HG02588 (cell line): ENCODE measurements around the gene CASP2.
A peak's percentile ranks its signal among the peaks of the same experiment; 100 is the strongest.

Experiments
- ATAC-seq: cut with Tn5 transposase; IDR thresholded peaks from one replicate; pipeline ENCODE4 v1.9.1; 2021; ENCODE audit warnings: mild to moderate bottlenecking, moderate library complexity; ENCODE audit not compliant: unreplicated experiment

CASP2 gene

DNA sequence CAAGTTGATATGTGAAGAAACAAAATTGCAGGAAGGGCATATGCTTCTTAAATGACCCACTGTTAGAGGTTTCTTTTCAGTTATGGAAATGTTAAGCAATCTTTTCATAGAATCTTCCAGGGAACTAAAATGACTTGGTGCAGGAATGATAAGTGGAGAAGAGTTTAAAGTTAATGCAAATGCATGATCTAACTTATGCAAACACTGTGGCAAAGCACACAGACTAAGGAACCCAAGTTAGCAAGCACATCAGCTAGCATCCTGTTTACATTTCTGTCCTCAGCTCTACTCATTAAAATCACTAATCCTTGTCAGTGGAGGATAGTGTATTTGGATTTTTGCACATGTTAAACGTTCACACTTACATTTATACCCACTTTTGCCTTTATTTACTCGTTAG lies 37.1 kb downstream of the CASP2 start:
- ATAC-seq = peak; percentile 46

DNA sequence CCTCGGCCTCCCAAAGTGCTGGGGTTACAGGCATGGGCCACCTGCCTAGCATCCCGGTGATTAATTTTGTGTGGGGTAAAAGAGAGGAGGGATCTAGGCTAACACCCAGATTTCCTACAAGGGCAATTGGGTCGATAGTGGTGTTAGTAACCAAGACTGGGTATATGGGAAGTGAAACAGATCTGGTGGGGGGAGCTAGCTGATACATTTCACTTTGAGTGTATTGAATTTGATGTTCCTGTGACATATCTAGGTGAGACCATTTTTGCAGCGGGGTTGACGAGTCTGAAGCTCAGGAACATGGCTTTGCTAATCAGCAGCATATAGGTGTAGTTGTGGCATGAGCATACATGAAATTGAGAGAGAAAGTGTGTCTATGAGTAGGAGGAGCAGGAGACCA lies 39.8 kb downstream of the CASP2 start:
- peak; percentile 72 for ATAC-seq

DNA sequence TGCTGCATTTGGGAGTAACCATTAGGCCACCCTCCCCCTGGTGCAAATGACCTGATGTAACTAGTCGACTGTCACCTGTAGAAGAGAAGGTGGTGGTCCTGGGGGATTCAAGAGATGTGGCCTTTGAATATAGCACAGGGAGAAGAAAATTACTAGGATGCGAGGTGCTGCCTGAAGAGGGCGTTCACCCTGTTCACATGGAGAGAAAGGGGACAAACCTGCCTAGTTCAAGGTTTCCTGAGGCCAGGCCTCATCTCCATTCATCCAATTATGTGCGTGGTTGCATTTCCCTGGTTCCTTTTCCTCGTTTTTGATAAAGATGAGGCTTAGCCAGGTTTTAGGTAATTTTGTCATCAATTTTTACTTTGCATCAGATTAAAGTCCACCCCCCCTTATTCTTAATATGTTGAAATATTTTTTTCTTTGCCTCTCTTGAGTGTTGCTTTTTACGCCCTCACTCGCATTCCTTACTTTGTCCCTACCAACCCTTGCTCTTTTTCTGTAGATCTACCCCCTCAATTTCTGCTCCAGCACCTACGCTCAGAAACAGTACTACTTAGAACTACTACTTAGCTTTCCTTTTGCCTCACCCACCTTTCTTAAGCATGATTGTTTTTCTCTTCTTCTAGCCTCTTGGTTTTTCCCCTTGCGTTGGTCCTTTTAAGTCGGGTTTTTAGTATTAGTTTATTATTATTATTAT lies 41.5 kb downstream of the CASP2 start:
- ATAC-seq = no peak

DNA sequence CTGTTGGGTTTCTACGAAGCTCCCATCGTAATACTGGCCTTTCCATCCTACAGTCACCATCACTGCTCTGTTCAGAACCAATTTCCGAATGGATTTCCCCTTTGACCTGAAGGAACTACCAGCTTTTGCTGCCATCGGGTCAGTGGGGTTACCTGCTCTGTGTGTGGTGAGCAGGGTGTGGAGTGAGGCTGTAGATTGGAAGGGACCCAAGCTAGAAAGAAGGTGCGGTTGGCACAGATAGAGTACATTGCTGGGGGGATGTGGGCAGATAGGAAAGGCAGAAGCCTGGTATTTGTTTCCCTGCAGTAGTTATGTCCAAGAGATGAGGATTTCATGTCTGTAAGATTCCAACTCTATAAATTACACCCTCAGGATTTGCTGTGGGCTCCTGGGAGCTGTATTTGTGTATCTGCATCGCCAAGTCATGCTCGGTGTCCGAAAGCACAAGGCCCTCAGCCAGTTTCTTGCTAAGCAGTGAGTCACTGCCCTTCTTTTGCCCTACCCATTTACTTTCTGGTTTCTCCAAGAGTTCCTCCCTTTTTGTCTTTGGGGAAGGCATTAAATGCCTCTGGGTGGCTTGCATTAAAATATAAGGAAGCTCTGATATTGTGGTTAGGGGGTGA lies 43.1 kb downstream of the CASP2 start:
- no peak for ATAC-seq

DNA sequence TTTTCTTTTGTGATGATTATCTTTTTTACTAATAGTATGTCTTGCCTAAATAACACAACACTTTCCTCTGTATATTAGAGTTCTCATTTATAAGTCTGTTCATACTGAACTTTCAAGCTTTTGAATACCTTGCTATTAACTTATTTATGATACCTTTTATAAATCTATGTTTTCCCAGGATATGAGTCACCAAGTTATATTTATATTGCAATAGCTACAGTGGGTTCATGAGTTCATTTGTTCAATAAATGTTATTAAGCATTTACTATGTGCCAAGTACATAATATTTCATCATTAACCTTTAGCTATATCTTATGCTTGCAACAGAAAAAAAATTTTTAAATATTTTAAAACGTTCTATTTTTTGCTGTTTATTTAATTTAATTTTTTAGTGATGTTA lies 46.1 kb downstream of the CASP2 start:
- no peak for ATAC-seq

DNA sequence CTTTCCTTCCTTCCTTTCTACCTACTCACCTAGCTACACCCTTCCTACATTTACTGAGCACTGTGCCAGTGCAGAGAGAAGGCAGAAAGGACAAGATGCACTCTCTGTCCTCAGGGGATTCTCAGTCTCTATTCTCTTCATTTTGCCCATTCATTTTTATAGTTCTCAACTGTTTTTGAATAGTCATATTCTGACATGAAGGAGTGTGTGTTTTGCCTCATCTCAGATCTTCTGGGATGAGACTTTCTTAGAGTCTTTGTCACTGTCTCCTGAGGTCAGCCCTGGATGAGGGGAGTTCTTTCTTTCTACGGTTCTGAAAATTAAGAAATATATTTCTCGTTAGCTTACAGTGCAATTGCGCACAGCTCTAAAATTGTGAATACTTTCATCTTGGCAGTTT lies 49.1 kb downstream of the CASP2 start:
- ATAC-seq = no peak

DNA sequence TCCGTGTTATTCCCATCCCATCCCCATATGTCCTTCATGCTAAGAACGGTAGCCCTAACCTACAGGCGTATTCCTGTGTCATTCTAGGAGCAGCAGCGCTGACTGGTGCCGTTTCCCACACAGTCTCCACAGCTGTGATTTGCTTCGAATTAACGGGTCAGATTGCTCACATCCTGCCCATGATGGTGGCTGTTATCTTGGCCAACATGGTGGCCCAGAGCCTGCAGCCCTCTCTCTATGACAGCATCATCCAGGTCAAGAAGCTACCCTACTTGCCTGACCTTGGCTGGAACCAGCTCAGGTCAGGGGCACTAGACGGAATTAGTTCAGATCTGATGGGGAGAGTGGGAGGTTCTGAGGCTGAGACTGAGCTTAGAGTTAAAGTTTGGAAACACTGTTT lies 53.7 kb downstream of the CASP2 start:
- ATAC-seq = no peak

DNA sequence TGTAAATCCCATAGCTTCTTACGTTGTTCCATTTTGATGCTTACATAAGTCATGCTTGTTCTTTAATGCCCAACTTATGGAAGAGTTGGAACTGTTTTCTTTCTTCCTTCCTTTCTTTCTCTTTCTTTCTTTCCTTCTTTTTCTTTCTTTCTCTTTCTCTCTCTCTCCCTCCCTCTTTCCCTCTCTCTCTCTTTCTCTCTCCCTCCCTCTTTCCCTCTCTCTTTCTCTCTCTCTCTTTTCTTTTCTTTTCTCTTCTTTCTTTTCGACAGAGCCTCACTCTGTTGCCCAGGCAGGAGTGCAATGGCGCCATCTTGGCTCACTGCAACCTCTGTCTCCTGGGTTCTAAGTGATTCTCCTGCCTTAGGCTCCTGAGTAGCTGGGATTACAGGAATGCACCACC lies 55.4 kb downstream of the CASP2 start:
- ATAC-seq = no peak

DNA sequence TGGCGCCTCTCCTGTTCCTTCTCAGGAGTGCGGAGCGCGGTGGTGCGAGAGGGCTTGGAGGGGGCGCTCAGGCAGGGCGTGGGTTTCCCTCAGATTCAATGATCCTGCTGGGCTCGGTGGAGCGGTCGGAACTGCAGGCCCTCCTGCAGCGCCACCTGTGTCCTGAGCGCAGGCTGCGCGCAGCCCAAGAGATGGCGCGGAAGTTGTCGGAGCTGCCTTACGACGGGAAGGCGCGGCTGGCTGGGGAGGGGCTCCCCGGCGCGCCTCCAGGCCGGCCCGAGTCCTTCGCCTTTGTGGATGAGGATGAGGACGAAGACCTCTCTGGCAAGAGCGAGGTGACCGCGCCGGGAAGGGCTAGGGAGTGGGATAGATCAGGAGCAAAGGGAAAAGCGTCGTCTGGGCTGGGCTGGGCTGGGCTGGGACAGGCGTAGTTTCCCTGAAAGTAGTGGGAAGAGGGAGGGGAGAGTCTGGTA lies 57.3 kb downstream of the CASP2 start:
- ATAC-seq = no peak

DNA sequence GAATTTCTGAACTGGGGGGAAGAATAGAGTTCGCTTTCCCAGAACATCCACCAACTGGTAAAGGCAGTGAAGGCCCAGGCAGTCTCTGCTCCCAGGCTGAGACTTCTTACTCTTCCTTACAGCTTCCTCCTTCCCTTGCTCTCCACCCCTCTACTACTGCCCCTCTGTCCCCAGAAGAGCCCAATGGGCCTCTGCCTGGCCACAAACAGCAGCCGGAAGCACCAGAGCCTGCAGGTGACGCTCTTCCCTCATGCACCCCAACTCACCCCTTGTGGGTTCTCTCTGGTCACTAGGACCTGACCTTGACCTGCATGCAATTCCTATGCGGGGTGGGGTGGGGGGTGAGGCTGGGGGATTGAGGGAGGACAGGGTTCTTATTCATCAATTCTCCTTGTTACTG lies 57.9 kb downstream of the CASP2 start:
- ATAC-seq = no peak

DNA sequence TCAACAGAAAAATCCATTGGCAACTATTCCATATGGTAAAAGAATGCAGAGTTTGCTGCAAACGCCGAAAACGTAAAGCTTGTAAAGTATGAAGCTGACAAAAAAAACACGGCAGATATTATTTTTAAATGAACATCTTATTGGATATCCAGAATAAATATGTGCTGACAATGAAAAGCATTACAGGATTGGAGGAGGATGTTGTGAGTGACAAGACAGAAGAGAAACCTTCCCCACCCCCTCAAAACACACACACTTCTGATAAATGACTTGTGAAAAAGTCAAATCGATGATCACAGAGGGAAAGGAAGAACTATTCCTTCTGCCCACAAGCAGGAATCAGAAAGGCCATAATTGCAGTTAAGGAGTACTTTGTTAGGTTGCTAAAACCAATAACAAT lies 59.8 kb downstream of the CASP2 start:
- ATAC-seq = no peak

DNA sequence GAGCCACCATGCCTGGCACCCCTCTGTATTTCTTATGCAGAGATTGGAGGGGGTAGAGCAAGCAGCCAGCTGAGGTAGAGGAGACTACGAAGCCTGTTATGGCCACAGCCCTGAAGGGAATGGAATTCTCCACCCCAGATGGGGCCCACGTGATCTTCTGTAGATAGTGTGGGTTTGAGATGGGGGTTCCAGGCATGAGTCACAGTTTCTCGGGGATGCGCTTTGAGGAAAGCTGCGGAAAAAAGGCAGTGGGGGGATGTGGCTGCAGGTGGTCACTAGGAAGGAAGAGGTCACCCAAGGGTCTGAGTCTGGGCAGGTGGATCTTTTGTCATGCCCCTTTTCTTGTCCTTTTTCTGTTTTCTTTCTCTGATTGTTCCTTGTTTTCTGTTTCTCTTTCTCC lies 62.9 kb downstream of the CASP2 start:
- no peak for ATAC-seq

DNA sequence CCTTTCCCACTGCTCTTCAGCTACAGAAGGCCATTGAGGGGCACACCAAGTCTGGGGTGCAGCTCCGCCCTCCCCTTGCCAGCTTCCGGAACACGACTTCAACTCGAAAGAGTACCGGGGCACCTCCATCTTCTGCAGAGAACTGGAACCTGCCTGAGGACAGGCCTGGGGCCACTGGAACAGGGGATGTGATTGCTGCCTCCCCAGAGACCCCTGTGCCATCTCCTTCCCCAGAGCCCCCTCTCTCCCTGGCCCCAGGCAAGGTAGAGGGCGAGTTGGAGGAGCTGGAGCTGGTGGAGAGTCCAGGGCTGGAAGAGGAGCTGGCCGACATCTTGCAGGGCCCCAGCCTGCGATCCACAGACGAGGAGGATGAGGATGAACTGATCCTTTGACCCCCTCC lies 63.4 kb downstream of the CASP2 start:
- no peak for ATAC-seq

DNA sequence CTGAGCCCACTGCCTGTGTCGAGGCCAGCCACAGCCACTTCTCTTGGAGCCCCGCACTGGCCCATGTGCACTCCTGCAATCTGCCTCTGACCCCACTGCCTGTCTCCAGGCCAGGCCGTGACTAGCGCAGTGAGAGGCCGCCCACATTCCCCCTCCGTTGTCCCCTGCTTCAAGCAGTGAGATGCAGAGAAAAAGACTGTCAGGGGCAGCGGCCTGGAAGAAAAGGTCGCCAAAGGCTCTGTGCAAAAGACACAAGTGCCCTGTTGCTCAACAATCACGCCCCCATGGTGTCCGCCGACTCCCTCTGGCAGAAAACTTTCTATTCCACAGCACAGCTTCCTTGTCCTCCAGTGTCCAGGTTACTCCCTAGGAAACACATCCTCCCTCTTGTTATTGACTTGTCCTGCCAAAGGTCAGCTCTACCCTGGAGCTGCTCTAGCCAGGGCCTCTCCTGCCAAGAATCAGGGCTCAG lies 64.4 kb downstream of the CASP2 start:
- ATAC-seq = no peak

DNA sequence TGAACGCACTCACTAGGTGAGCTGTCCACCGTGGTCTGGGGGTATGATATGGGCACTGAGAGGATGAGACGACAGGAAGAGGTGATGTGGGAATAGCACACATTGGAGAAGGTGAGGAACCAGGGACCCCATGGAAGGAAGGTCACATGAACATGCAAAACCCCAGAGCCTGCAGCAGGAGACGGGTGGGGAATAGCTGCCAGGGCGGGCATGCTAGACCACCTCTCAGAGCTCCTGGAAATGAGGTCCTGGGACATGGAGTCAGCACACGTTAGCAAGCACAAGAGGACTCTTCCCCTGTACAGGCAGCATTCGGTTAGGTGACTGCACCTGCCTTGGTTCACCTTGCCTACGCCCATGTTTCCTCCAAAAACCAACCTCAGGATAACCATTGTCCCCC lies 66.2 kb downstream of the CASP2 start:
- ATAC-seq = no peak

DNA sequence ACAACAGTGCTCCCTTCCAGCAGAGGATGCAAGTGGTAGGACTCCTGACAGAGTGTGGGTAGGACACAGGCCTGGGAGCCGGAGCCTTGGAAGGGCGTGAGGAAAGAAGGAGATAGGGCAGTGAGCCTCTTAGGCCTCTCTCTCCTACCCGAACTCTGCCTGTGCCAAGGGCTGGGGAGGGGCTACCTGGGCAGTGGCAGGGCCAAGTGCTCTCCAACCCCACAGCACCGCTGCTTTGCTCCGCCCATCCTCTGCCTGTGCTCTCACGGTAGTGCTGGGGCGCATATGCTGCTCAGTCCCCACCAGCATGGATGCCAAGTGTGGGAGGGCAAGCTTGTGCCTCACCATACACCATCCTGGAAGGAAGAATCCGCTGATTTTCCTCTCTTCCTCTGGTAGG lies 66.8 kb downstream of the CASP2 start:
- ATAC-seq = no peak

DNA sequence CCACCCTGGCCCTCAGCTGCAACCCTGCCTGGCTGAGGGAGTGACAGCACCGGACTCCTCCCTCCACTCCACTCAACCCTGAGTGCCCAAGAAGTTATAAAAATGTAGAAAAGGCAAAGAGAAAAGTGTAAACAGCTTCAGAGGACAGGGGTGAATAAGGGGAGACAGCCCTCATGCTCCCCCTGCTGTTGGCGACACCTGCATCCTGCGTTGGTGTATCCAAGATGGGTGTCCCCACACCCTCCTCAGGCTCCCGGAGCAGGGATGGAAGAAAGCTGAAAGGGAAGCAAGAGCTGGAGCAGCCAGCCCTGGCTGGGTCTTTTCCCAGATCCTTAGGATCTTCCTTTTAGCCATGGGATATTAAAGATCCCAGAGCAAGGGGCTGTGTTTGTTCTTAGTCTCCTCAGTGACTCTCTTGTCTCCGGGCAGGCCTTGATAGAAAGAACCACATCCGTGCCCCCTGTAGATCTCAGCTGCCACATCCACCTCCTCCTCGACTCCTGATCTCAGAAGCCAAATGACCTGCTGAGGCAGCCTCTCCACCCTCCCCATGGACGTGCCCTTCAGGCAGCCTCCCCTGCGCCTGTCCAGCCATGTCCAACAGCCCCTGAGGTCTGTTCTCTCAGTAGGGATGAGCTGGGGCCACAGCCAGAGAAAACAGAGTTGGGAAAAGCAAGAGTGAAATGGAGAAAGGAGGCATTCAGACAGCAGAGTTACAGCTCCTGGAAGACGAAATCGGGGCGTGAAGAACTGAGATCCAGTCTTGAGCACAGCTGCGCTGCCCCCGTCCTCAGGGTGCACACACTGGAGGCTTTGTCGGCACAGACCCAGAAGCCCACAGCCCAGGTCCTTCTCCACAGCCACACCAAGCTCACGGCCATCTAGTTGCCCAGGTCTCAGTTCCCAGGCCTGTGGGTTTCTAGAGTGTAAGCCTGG lies 67.6 kb downstream of the CASP2 start:
- ATAC-seq = no peak

DNA sequence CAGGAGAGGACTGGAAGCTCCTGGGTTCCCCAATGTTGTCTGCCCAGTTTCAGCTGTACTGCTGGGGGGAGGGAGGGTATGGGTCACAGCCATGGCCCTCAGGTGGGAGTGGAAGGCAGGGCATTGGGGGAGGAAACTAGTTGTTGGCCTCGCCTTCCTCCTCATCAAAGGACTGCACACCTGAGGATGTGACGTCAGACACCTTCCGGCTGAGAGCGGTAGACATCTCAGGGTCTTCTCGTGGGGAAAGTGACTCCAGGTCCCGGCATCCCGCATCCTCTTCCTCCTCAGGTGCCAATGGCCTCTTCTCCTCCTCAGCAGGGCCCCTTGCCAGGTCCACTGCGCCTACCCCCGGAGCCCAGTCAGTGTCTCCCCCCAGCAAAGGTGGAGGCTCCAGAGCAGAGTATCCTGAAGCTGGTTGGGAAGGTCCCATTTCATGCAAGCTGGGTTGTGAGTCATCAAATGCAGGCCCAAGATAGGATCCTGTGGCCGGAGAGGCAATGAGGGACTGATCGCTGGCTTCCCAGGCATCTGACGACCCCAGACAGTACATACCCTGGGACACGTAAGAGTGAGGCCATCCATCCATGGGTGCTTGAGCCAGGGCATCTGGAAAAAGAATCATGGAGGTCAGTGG lies 68.4 kb downstream of the CASP2 start:
- ATAC-seq = no peak
